ENCODE results near the gene PKIB. TPM values are rescaled to one million over a fixed set of nuclear protein-coding genes. Genes with fewer than 3 reads are reported as not detected.
"Not testable (repeated sequence)": the region's sequence is repeated elsewhere in the genome, so short reads cannot be mapped to it uniquely, and the experiment has no call there.

PKIB gene
- total and polyA plus RNA-seq, 5 donors from 2014 or later: 0.32 to 0.95 (median 0.67) TPM; not detected in 1

- no peaks in the 10 kb centered on the region for H3K36me3 Mint-ChIP-seq
- ATAC-seq (ENCODE audit: low read depth in 2 of 2): no peak
Observed at GRCh38 chr6:122569230-122569771, 40.9 kb upstream of the PKIB start.

GRCh38 chr6:122571888-122572287 lies 38.3 kb upstream of the PKIB start:
- H3K4me3 Mint-ChIP-seq: no peak overlapping the region
- H3K4me1 Mint-ChIP-seq: peaks cover 0 to 5% (median 0%) of the 10 kb centered on the region in 4 donors
- no peak overlapping the region for H3K4me3 ChIP-seq (ENCODE audit: low read depth, low read length)
- DNase-seq (no peak), ATAC-seq (ENCODE audit: low read depth in 2 of 2) (no peak)
- H3K27me3 ChIP-seq (ENCODE audit: control insufficient read depth, insufficient read depth, low read length): no peaks in the 10 kb centered on the region
- no peaks in the 10 kb centered on the region for H3K36me3 Mint-ChIP-seq
- H3K36me3 ChIP-seq (ENCODE audit: control insufficient read depth, insufficient read depth, low read length): no peaks in the 10 kb centered on the region
- H3K27me3 Mint-ChIP-seq: no peaks in the 10 kb centered on the region
- H3K27ac ChIP-seq (ENCODE audit: insufficient read depth, low read length, poor library complexity, severe bottlenecking): no peak overlapping the region
- no peaks in the 10 kb centered on the region for H3K9me3 ChIP-seq (ENCODE audit: control insufficient read depth in 2 of 2, low read length in 2 of 2)
- H3K27ac Mint-ChIP-seq: no peak overlapping the region
- peaks cover 4 to 18% (median 13%) of the 10 kb centered on the region in 7 donors for H3K9me3 Mint-ChIP-seq
- H3K4me1 ChIP-seq (ENCODE audit: control insufficient read depth, insufficient read depth, low read length, poor library complexity, severe bottlenecking): no peaks in the 10 kb centered on the region

More at GRCh38 chr6:122569230-122569771, 40.9 kb upstream of the PKIB start:
- no peaks in the 10 kb centered on the region for H3K36me3 ChIP-seq (ENCODE audit: control insufficient read depth, insufficient read depth, low read length)
- DNase-seq: no peak
- H3K9me3 ChIP-seq (ENCODE audit: control insufficient read depth in 2 of 2, low read length in 2 of 2): no peaks in the 10 kb centered on the region
- no peak overlapping the region for H3K27ac Mint-ChIP-seq
- peak overlapping the region in 1 of 4 donors; percentile 7 for H3K4me3 Mint-ChIP-seq
- no peak overlapping the region for H3K4me3 ChIP-seq (ENCODE audit: low read depth, low read length)
- H3K27me3 ChIP-seq (ENCODE audit: control insufficient read depth, insufficient read depth, low read length): no peaks in the 10 kb centered on the region
- H3K4me1 Mint-ChIP-seq: no peaks in the 10 kb centered on the region
- peaks cover 0 to 12% (median 7%) of the 10 kb centered on the region in 7 donors for H3K9me3 Mint-ChIP-seq
- no peaks in the 10 kb centered on the region for H3K27me3 Mint-ChIP-seq
- no peaks in the 10 kb centered on the region for H3K4me1 ChIP-seq (ENCODE audit: control insufficient read depth, insufficient read depth, low read length, poor library complexity, severe bottlenecking)
- no peak overlapping the region for H3K27ac ChIP-seq (ENCODE audit: insufficient read depth, low read length, poor library complexity, severe bottlenecking)

- Mint-ChIP-seq H3K4me3 (no peak overlapping the region), H3K27ac (no peak overlapping the region), H3K9me3 (peaks cover 6 to 25% (median 10%) of the 10 kb centered on the region in 7 donors), H3K27me3 (peaks cover 9% of the 10 kb centered on the region), H3K36me3 (no peaks in the 10 kb centered on the region), H3K4me1 (peaks cover 0 to 5% (median 0%) of the 10 kb centered on the region in 4 donors)
- Histone ChIP-seq H3K27ac (ENCODE audit: insufficient read depth, low read length, poor library complexity, severe bottlenecking) (no peak overlapping the region), H3K9me3 (ENCODE audit: control insufficient read depth in 2 of 2, low read length in 2 of 2) (peaks cover 0 to 4% of the 10 kb centered on the region in 2 experiments), H3K27me3 (ENCODE audit: control insufficient read depth, insufficient read depth, low read length) (no peaks in the 10 kb centered on the region), H3K36me3 (ENCODE audit: control insufficient read depth, insufficient read depth, low read length) (no peaks in the 10 kb centered on the region), H3K4me3 (ENCODE audit: low read depth, low read length) (no peak overlapping the region), H3K4me1 (ENCODE audit: control insufficient read depth, insufficient read depth, low read length, poor library complexity, severe bottlenecking) (no peaks in the 10 kb centered on the region)
- ATAC-seq (ENCODE audit: low read depth in 2 of 2) (no peak), DNase-seq (no peak)
Observed at GRCh38 chr6:122576888-122577287, 33.3 kb upstream of the PKIB start.

- Mint-ChIP-seq H3K9me3 (peaks cover 4 to 22% (median 7%) of the 10 kb centered on the region in 7 donors), H3K4me3 (peak overlapping the region in 1 of 4 donors; percentile 44), H3K4me1 (peaks cover 0 to 5% (median 0%) of the 10 kb centered on the region in 4 donors), H3K36me3 (no peaks in the 10 kb centered on the region), H3K27ac (no peak overlapping the region), H3K27me3 (peaks cover 9% of the 10 kb centered on the region)
- DNase-seq (no peak), ATAC-seq (ENCODE audit: low read depth in 2 of 2) (no peak)
- Histone ChIP-seq H3K9me3 (ENCODE audit: control insufficient read depth in 2 of 2, low read length in 2 of 2) (peaks cover 0 to 4% of the 10 kb centered on the region in 2 experiments), H3K36me3 (ENCODE audit: control insufficient read depth, insufficient read depth, low read length) (no peaks in the 10 kb centered on the region), H3K4me3 (ENCODE audit: low read depth, low read length) (no peak overlapping the region), H3K27ac (ENCODE audit: insufficient read depth, low read length, poor library complexity, severe bottlenecking) (no peak overlapping the region), H3K4me1 (ENCODE audit: control insufficient read depth, insufficient read depth, low read length, poor library complexity, severe bottlenecking) (no peaks in the 10 kb centered on the region), H3K27me3 (ENCODE audit: control insufficient read depth, insufficient read depth, low read length) (no peaks in the 10 kb centered on the region)
Observed at GRCh38 chr6:122578961-122579360, 31.2 kb upstream of the PKIB start.

- H3K27me3 Mint-ChIP-seq: peaks cover 9% of the 10 kb centered on the region
- no peak overlapping the region for H3K27ac Mint-ChIP-seq
- H3K4me1 ChIP-seq (ENCODE audit: control insufficient read depth, insufficient read depth, low read length, poor library complexity, severe bottlenecking): no peaks in the 10 kb centered on the region
- no peaks in the 10 kb centered on the region for H3K27me3 ChIP-seq (ENCODE audit: control insufficient read depth, insufficient read depth, low read length)
- DNase-seq: no peak
- no peaks in the 10 kb centered on the region for H3K4me1 Mint-ChIP-seq
- peaks cover 0 to 4% of the 10 kb centered on the region in 2 experiments for H3K9me3 ChIP-seq (ENCODE audit: control insufficient read depth in 2 of 2, low read length in 2 of 2)
- no peaks in the 10 kb centered on the region for H3K36me3 Mint-ChIP-seq
- H3K36me3 ChIP-seq (ENCODE audit: control insufficient read depth, insufficient read depth, low read length): no peaks in the 10 kb centered on the region
- no peak overlapping the region for H3K27ac ChIP-seq (ENCODE audit: insufficient read depth, low read length, poor library complexity, severe bottlenecking)
- no peak overlapping the region for H3K4me3 Mint-ChIP-seq
- peaks cover 0 to 12% (median 4%) of the 10 kb centered on the region in 7 donors for H3K9me3 Mint-ChIP-seq
- H3K4me3 ChIP-seq (ENCODE audit: low read depth, low read length): no peak overlapping the region
- no peak for ATAC-seq (ENCODE audit: low read depth in 2 of 2)
Observed at GRCh38 chr6:122580737-122581136, 29.5 kb upstream of the PKIB start.

GRCh38 chr6:122589115-122589514 lies 21.1 kb upstream of the PKIB start:
- H3K9me3 ChIP-seq (ENCODE audit: control insufficient read depth in 2 of 2, low read length in 2 of 2): no peaks in the 10 kb centered on the region
- DNase-seq (no peak), ATAC-seq (ENCODE audit: low read depth in 2 of 2) (no peak)
- Mint-ChIP-seq H3K9me3 (peaks cover 0 to 2% (median 0%) of the 10 kb centered on the region in 7 donors), H3K36me3 (no peaks in the 10 kb centered on the region), H3K27ac (no peak overlapping the region), H3K27me3 (peaks cover 4% of the 10 kb centered on the region), H3K4me3 (no peak overlapping the region), H3K4me1 (no peaks in the 10 kb centered on the region)
- H3K27ac ChIP-seq (ENCODE audit: insufficient read depth, low read length, poor library complexity, severe bottlenecking): no peak overlapping the region
- H3K27me3 ChIP-seq (ENCODE audit: control insufficient read depth, insufficient read depth, low read length): no peaks in the 10 kb centered on the region
- H3K4me1 ChIP-seq (ENCODE audit: control insufficient read depth, insufficient read depth, low read length, poor library complexity, severe bottlenecking): no peaks in the 10 kb centered on the region
- H3K4me3 ChIP-seq (ENCODE audit: low read depth, low read length): no peak overlapping the region
- no peaks in the 10 kb centered on the region for H3K36me3 ChIP-seq (ENCODE audit: control insufficient read depth, insufficient read depth, low read length)

- H3K4me1 Mint-ChIP-seq; H3K36me3 ChIP-seq (ENCODE audit: control insufficient read depth, insufficient read depth, low read length); H3K27ac ChIP-seq (ENCODE audit: insufficient read depth, low read length, poor library complexity, severe bottlenecking); H3K27me3 ChIP-seq (ENCODE audit: control insufficient read depth, insufficient read depth, low read length); H3K4me3 Mint-ChIP-seq; H3K4me3 ChIP-seq (ENCODE audit: low read depth, low read length); H3K27ac Mint-ChIP-seq; H3K4me1 ChIP-seq (ENCODE audit: control insufficient read depth, insufficient read depth, low read length, poor library complexity, severe bottlenecking); ATAC-seq (ENCODE audit: low read depth in 2 of 2); H3K27me3 Mint-ChIP-seq; H3K36me3 Mint-ChIP-seq; DNase-seq; H3K9me3 ChIP-seq (ENCODE audit: control insufficient read depth in 2 of 2, low read length in 2 of 2): not testable (repeated sequence)
- H3K9me3 Mint-ChIP-seq: peaks cover 0 to 20% (median 6%) of the 10 kb centered on the region in 7 donors
Observed at GRCh38 chr6:122598295-122598694, 11.9 kb upstream of the PKIB start.

- Mint-ChIP-seq H3K9me3 (peaks cover 0 to 7% (median 2%) of the 10 kb centered on the region in 7 donors), H3K4me3 (no peak overlapping the region)
Observed at GRCh38 chr6:122604676-122605075, 5.5 kb upstream of the PKIB start.

More at GRCh38 chr6:122604676-122605075, 5.5 kb upstream of the PKIB start:
- no peak overlapping the region for H3K4me3 ChIP-seq (ENCODE audit: low read depth, low read length)
- ATAC-seq (ENCODE audit: low read depth in 2 of 2) (no peak), DNase-seq (no peak)
- H3K36me3 Mint-ChIP-seq: no peaks in the 10 kb centered on the region
- H3K36me3 ChIP-seq (ENCODE audit: control insufficient read depth, insufficient read depth, low read length): no peaks in the 10 kb centered on the region
- peaks cover under 1% of the 10 kb centered on the region for H3K4me1 ChIP-seq (ENCODE audit: control insufficient read depth, insufficient read depth, low read length, poor library complexity, severe bottlenecking)
- H3K27ac Mint-ChIP-seq: no peak overlapping the region
- H3K27me3 Mint-ChIP-seq: peaks cover 23% of the 10 kb centered on the region
- no peak overlapping the region for H3K27ac ChIP-seq (ENCODE audit: insufficient read depth, low read length, poor library complexity, severe bottlenecking)
- no peaks in the 10 kb centered on the region for H3K9me3 ChIP-seq (ENCODE audit: control insufficient read depth in 2 of 2, low read length in 2 of 2)
- peaks cover 0 to 6% (median 3%) of the 10 kb centered on the region in 4 donors for H3K4me1 Mint-ChIP-seq
- H3K27me3 ChIP-seq (ENCODE audit: control insufficient read depth, insufficient read depth, low read length): peaks cover 9% of the 10 kb centered on the region

Data from CD4-positive, CD25-positive, alpha-beta regulatory T cell (primary cell).